A549 (cell line): ENCODE measurements around the gene SCRT2.

Experiments used
- CBX8 ChIP-seq: fragments of 200-600 bp; sonication (generic); IDR thresholded peaks from 2 replicates; pipeline ENCODE4 v1.6.1; 2016
- CEBPB ChIP-seq, 2 experiments: fragments of >200 bp in 1 of 2; sonication (Bioruptor Twin) in 1 of 2; formaldehyde crosslinking in 1 of 2; IDR thresholded peaks; 2 replicates each; pipeline ENCODE4 v1.6.1; 2012 to 2016
- CTCF ChIP-seq: fragments of >200 bp; sonication (Bioruptor Twin); formaldehyde crosslinking; IDR thresholded peaks from 3 replicates; pipeline ENCODE4 v1.5.1; 2016
- EP300 ChIP-seq, 2 experiments: fragments of >200 bp; sonication (Bioruptor Twin); formaldehyde crosslinking; IDR thresholded peaks; 2 replicates in 1 of 2; 3 replicates in 1 of 2; pipeline ENCODE4 v1.6.1; 2016 to 2017
- HDAC2 ChIP-seq: fragments of 200-600 bp; sonication (generic); IDR thresholded peaks from 2 replicates; pipeline ENCODE4 v1.6.1; 2016
- JUN ChIP-seq, 2 experiments: fragments of >200 bp; sonication (Bioruptor Twin); formaldehyde crosslinking; IDR thresholded peaks; 2 replicates in 1 of 2; 3 replicates in 1 of 2; pipeline ENCODE4 v1.6.1; 2016 to 2017
- POLR2A ChIP-seq: IDR thresholded peaks from 2 replicates; pipeline ENCODE4 v1.6.1; 2012; ENCODE audit warnings: mild to moderate bottlenecking, low read length
- POLR2AphosphoS2 ChIP-seq: conservative IDR thresholded peaks from 2 replicates; pipeline ENCODE4 v1.6.1; 2012; ENCODE audit warnings: low read length, improper control_type of control experiment, inconsistent platforms
- RAD21 ChIP-seq, 2 experiments: fragments of >200 bp in 1 of 2; sonication (Bioruptor Twin) in 1 of 2; formaldehyde crosslinking in 1 of 2; IDR thresholded peaks in 1 of 2; conservative IDR thresholded peaks in 1 of 2; 2 replicates in 1 of 2; 3 replicates in 1 of 2; pipeline ENCODE4 v1.6.1; 2012 to 2018; ENCODE audit warnings: inconsistent platforms in 1 of 2
- RCOR1 ChIP-seq: fragments of 150-350 bp; IDR thresholded peaks from 2 replicates; pipeline ENCODE4 v1.6.1; 2014; ENCODE audit warnings: antibody characterized with exemption, low read length, low read depth
- RFX5 ChIP-seq: fragments of 450-650 bp; IDR thresholded peaks from 2 replicates; pipeline ENCODE4 v1.7.1; 2014; ENCODE audit warnings: antibody characterized with exemption, mild to moderate bottlenecking, moderate library complexity
- SMC3 ChIP-seq: fragments of >200 bp; sonication (Bioruptor Twin); formaldehyde crosslinking; IDR thresholded peaks from 3 replicates; pipeline ENCODE4 v1.6.1; 2018; ENCODE audit warnings: inconsistent platforms
- TF ChIP-seq, protein P1 (sequence below): fragments of 150-350 bp; IDR thresholded peaks from 2 replicates; pipeline ENCODE4 v1.6.1; 2014; ENCODE audit warnings: low read depth, mild to moderate bottlenecking, low read length

GRCh38 chr20:699811-700338, 24.3 kb upstream of the SCRT2 start:
- TF ChIP-seq CEBPB (IDR thresholded peaks at IDR 0.05) (no peak), CTCF (no peak), RCOR1 (no peak), POLR2A (no peak), POLR2AphosphoS2 (no peak), JUN (IDR thresholded peaks at IDR 0.05) (no peak), RAD21 (conservative IDR thresholded peaks at IDR 0.05 in 1 of 2, IDR thresholded peaks at IDR 0.05 in 1 of 2) (no peak), RFX5 (no peak), HDAC2 (no peak), CBX8 (no peak), EP300 (IDR thresholded peaks at IDR 0.05) (no peak), SMC3 (no peak)
- TF ChIP-seq, protein P1, sequence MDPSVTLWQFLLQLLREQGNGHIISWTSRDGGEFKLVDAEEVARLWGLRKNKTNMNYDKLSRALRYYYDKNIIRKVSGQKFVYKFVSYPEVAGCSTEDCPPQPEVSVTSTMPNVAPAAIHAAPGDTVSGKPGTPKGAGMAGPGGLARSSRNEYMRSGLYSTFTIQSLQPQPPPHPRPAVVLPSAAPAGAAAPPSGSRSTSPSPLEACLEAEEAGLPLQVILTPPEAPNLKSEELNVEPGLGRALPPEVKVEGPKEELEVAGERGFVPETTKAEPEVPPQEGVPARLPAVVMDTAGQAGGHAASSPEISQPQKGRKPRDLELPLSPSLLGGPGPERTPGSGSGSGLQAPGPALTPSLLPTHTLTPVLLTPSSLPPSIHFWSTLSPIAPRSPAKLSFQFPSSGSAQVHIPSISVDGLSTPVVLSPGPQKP = no peak
